C4-2B (cell line): ENCODE measurements around the gene SCGB1A1.

ENCODE experiments used
- ZFX ChIP-seq: fragments of 450-650 bp; IDR thresholded peaks from 2 replicates; pipeline ENCODE4 v1.6.1; 2017
- TF ChIP-seq, protein P1 (sequence below): fragments of 450-650 bp; conservative IDR thresholded peaks from 2 replicates; pipeline ENCODE4 v1.5.1; 2017; ENCODE audit warnings: mild to moderate bottlenecking

DNA sequence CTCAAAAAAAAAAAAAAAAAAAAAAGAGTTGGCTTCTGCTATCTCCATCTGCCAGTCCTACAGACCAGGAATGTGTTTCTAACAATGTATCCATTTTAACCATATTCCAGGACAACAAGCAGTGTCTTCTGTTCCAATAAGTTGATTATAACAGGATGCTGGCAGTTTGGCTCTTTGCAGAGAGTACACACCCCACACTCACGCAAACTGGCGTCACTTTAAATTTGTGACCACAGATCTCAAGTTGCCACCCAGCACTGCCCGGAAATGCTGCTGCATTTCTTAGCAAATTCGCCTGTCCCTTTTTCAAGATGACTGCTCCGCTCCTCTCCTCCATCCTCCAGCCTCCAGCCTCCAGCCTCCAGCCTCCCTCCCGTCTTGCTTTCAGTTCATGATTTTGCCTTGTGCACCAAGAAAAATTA lies 44.3 kb downstream of the SCGB1A1 start:
- TF ChIP-seq, protein P1, sequence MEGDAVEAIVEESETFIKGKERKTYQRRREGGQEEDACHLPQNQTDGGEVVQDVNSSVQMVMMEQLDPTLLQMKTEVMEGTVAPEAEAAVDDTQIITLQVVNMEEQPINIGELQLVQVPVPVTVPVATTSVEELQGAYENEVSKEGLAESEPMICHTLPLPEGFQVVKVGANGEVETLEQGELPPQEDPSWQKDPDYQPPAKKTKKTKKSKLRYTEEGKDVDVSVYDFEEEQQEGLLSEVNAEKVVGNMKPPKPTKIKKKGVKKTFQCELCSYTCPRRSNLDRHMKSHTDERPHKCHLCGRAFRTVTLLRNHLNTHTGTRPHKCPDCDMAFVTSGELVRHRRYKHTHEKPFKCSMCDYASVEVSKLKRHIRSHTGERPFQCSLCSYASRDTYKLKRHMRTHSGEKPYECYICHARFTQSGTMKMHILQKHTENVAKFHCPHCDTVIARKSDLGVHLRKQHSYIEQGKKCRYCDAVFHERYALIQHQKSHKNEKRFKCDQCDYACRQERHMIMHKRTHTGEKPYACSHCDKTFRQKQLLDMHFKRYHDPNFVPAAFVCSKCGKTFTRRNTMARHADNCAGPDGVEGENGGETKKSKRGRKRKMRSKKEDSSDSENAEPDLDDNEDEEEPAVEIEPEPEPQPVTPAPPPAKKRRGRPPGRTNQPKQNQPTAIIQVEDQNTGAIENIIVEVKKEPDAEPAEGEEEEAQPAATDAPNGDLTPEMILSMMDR = no peak
- TF ChIP-seq ZFX = no peak
